HepG2 (cell line): ENCODE measurements around the gene ZSCAN21. TPM values are rescaled to one million over a fixed set of nuclear protein-coding genes. Genes with fewer than 3 reads are reported as not detected.
A peak's percentile ranks its signal among the peaks of the same experiment; 100 is the strongest.

Experiments used
- CC2D1A ChIP-seq: sonication (generic); formaldehyde crosslinking; IDR thresholded peaks from 2 replicates; pipeline ENCODE4 v1.8.1; 2023; ENCODE audit warnings: mild to moderate bottlenecking, missing genetic modification reagents
- DZIP1 ChIP-seq: sonication (generic); formaldehyde crosslinking; IDR thresholded peaks from 2 replicates; pipeline ENCODE4 v1.5.0; 2020; ENCODE audit warnings: mild to moderate bottlenecking, missing genetic modification reagents
- GATA4 ChIP-seq: sonication (generic); IDR thresholded peaks from 2 replicates; pipeline ENCODE4 v1.6.1; 2016; ENCODE audit warnings: antibody characterized with exemption, low read depth, borderline replicate concordance
- HCFC1 ChIP-seq: fragments of 150-350 bp; IDR thresholded peaks from 2 replicates; pipeline ENCODE4 v1.6.1; 2014; ENCODE audit warnings: low read depth, low read length
- HDAC6 ChIP-seq: fragments of 200-600 bp; sonication (generic); IDR thresholded peaks from 2 replicates; pipeline ENCODE4 v1.7.0; 2017; ENCODE audit warnings: mild to moderate bottlenecking, antibody characterized with exemption, low read length, low read depth
- RFX1 ChIP-seq: fragments of 450-650 bp; IDR thresholded peaks from 2 replicates; pipeline ENCODE4 v1.6.1; 2017
- RNF2 ChIP-seq: fragments of 450-650 bp; conservative IDR thresholded peaks from 2 replicates; pipeline ENCODE4 v1.6.1; 2016; ENCODE audit warnings: low read depth
- SIN3A ChIP-seq: IDR thresholded peaks from 2 replicates; pipeline ENCODE4 v1.6.1; 2011; ENCODE audit warnings: low read depth, mild to moderate bottlenecking, control low read depth, low read length, borderline replicate concordance
- SP1 ChIP-seq, 2 experiments: fragments of 450-650 bp in 1 of 2; sonication (generic) in 1 of 2; formaldehyde crosslinking in 1 of 2; IDR thresholded peaks; 2 replicates each; pipeline versions ENCODE4 v1.4.0 to v1.6.1; 2016 to 2020; ENCODE audit warnings: missing genetic modification reagents in 1 of 2
- TBX2 ChIP-seq: sonication (generic); formaldehyde crosslinking; IDR thresholded peaks from 2 replicates; pipeline ENCODE4 v1.5.0; 2020; ENCODE audit warnings: missing genetic modification reagents, mild to moderate bottlenecking, borderline replicate concordance
- THAP11 ChIP-seq: IDR thresholded peaks from 2 replicates; pipeline ENCODE4 v1.6.1; 2016; ENCODE audit warnings: missing biosample characterization, missing genetic modification reagents
- ZBTB25 ChIP-seq: IDR thresholded peaks from 2 replicates; pipeline ENCODE4 v1.6.1; 2018; ENCODE audit warnings: missing genetic modification reagents
- ZNF224 ChIP-seq: sonication (generic); formaldehyde crosslinking; IDR thresholded peaks from 2 replicates; pipeline ENCODE4 v1.5.0; 2020; ENCODE audit warnings: mild to moderate bottlenecking, missing genetic modification reagents
- ZNF292 ChIP-seq: sonication (generic); formaldehyde crosslinking; IDR thresholded peaks from 2 replicates; pipeline ENCODE4 v1.8.1; 2022; ENCODE audit warnings: mild to moderate bottlenecking, low read depth, missing genetic modification reagents, borderline replicate concordance
- ZNF329 ChIP-seq: sonication (generic); formaldehyde crosslinking; IDR thresholded peaks from 2 replicates; pipeline ENCODE4 v1.9.0; 2021; ENCODE audit warnings: low read depth, mild to moderate bottlenecking, missing genetic modification reagents
- ZNF576 ChIP-seq: sonication (generic); formaldehyde crosslinking; IDR thresholded peaks from 2 replicates; pipeline ENCODE4 v1.4.0; 2020; ENCODE audit warnings: mild to moderate bottlenecking, missing genetic modification reagents
- ZNF660 ChIP-seq: sonication (generic); formaldehyde crosslinking; IDR thresholded peaks from 2 replicates; pipeline ENCODE4 v1.5.1; 2020; ENCODE audit warnings: mild to moderate bottlenecking, low read depth, missing genetic modification reagents, borderline replicate concordance
- ZNF687 ChIP-seq: sonication (generic); formaldehyde crosslinking; IDR thresholded peaks from 2 replicates; pipeline ENCODE4 v1.5.1; 2020; ENCODE audit warnings: mild to moderate bottlenecking, missing genetic modification reagents, moderate library complexity
- ZNF879 ChIP-seq: sonication (generic); formaldehyde crosslinking; IDR thresholded peaks from 2 replicates; pipeline ENCODE4 v1.8.1; 2023; ENCODE audit warnings: missing genetic modification reagents
- polyA plus RNA-seq, 8 experiments: library from polyadenylated mRNA; depleted of rRNA in 3 of 8; stranded (reverse) in 7 of 8; unstranded in 1 of 8; fragments of >200 nt; fragmentation: Illumina TruSeq in 4 of 8; extraction: Trizol in 4 of 8; gene quantifications; 2 replicates each; pipeline versions ENCODE4 v1.2.1 to v1.2.3, GENCODE V29; 2011 to 2016; ENCODE audit warnings: low read depth in 4 of 8, missing spikeins in 1 of 8, mixed read lengths in 1 of 8; ENCODE audit not compliant: insufficient read depth in 1 of 8
- total RNA-seq, 5 experiments: library from RNA; depleted of rRNA; stranded (reverse); fragments of >200 nt; fragmentation: Illumina TruSeq; extraction: Trizol; gene quantifications; 2 replicates each; pipeline ENCODE4 v1.2.3, GENCODE V29; 2016; ENCODE audit warnings: low read depth in 1 of 5

Gene ZSCAN21
- total and polyA plus RNA-seq, 2 of the 13 experiments (the other 11 are each of a cell fraction or from before 2014, with no cell fraction given): 7.0 to 10.0 TPM

- TF ChIP-seq ZBTB25 (CRISPR knock-in tag): peak; percentile 90
- TF ChIP-seq TBX2 (CRISPR knock-in tag): no peak
- TF ChIP-seq ZNF879 (CRISPR knock-in tag): no peak
- peak; percentile 32; the same call in 1 of the 2 replicates for TF ChIP-seq GATA4
- TF ChIP-seq HDAC6: no peak
- no peak for TF ChIP-seq ZNF576 (CRISPR knock-in tag)
- TF ChIP-seq ZNF687 (CRISPR knock-in tag): peak; percentile 93
- TF ChIP-seq SIN3A: no peak
- TF ChIP-seq SP1 (IDR thresholded peaks at IDR 0.05): no peak
- TF ChIP-seq SP1 (CRISPR knock-in tag; IDR thresholded peaks at IDR 0.05): peak; percentile 61; the same call in 1 of the 2 replicates
- TF ChIP-seq HCFC1: peak; percentile 25; the same call in 1 of the 2 replicates
- TF ChIP-seq THAP11 (CRISPR knock-in tag): peak; percentile 83
- peak; percentile 56; the same call in 1 of the 2 replicates for TF ChIP-seq ZNF329 (CRISPR knock-in tag)
- TF ChIP-seq CC2D1A (CRISPR knock-in tag): no peak
- no peak for TF ChIP-seq RNF2
- no peak for TF ChIP-seq DZIP1 (CRISPR knock-in tag)
- TF ChIP-seq RFX1: no peak
- TF ChIP-seq ZNF224 (CRISPR knock-in tag): 0 out of 2 replicates have a peak, but pooled peaks have one; percentile 37
- 0 out of 2 replicates have a peak, but pooled peaks have one; percentile 26 for TF ChIP-seq ZNF292 (CRISPR knock-in tag)
- TF ChIP-seq ZNF660: no peak
Observed at GRCh38 chr7:100049441-100050291, at the start of gene ZSCAN21 (continued).
